Stimulated activated memory B cell treated with anti-CD40 and anti-IgM and Interleukin-4, amounts not matched to agents 10 μg/mL and 1 μg/mL and 100 μg/mL, for 72 hours (primary cell): Measurements from ENCODE around the gene MAN1C1.
"Not testable (repeated sequence)": the region's sequence is repeated elsewhere in the genome, so short reads cannot be mapped to it uniquely, and the experiment has no call there.

Source experiments
- ATAC-seq: fragments of 150-1000 bp; cut with Tn5 transposase; 2 replicates; pipeline ENCODE4 v1.10.0; 2021
- H3K27ac Mint-ChIP-seq: one replicate; pipeline ENCODE4 v1.8.0; 2022; ENCODE audit warnings: mild to moderate bottlenecking, mixed read lengths
- H3K27me3 Mint-ChIP-seq: one replicate; pipeline ENCODE4 v1.8.0; 2022; ENCODE audit warnings: mixed read lengths
- H3K36me3 Mint-ChIP-seq: one replicate; pipeline ENCODE4 v1.8.0; 2022; ENCODE audit warnings: mixed read lengths
- H3K4me1 Mint-ChIP-seq: one replicate; pipeline ENCODE4 v1.8.0; 2022; ENCODE audit warnings: mixed read lengths
- H3K4me3 Mint-ChIP-seq: one replicate; pipeline ENCODE4 v1.8.0; 2022; ENCODE audit warnings: mild to moderate bottlenecking, moderate library complexity, mixed read lengths
- H3K9me3 Mint-ChIP-seq: one replicate; pipeline ENCODE4 v1.8.0; 2022; ENCODE audit warnings: mixed read lengths

The MAN1C1 gene

GRCh38 chr1:25694167-25695007 is 77.8 kb downstream of the MAN1C1 start:
- Mint-ChIP-seq H3K27me3 (peaks cover 33% of the 10 kb centered on the region), H3K27ac (no peak overlapping the region), H3K36me3 (no peaks in the 10 kb centered on the region), H3K9me3 (no peaks in the 10 kb centered on the region), H3K4me1 (no peaks in the 10 kb centered on the region), H3K4me3 (no peak overlapping the region)
- no peak for ATAC-seq

GRCh38 chr1:25695090-25695770 is 78.6 kb downstream of the MAN1C1 start:
- H3K4me1 Mint-ChIP-seq = no peaks in the 10 kb centered on the region
- no peak overlapping the region for H3K27ac Mint-ChIP-seq
- peaks cover 35% of the 10 kb centered on the region for H3K27me3 Mint-ChIP-seq
- ATAC-seq = no peak
- no peaks in the 10 kb centered on the region for H3K36me3 Mint-ChIP-seq
- H3K4me3 Mint-ChIP-seq = no peak overlapping the region
- H3K9me3 Mint-ChIP-seq = no peaks in the 10 kb centered on the region

- H3K4me3 Mint-ChIP-seq = no peak overlapping the region
- H3K36me3 Mint-ChIP-seq = no peaks in the 10 kb centered on the region
- H3K9me3 Mint-ChIP-seq = no peaks in the 10 kb centered on the region
- H3K4me1 Mint-ChIP-seq = no peaks in the 10 kb centered on the region
- peaks cover 34% of the 10 kb centered on the region for H3K27me3 Mint-ChIP-seq
- no peak overlapping the region for H3K27ac Mint-ChIP-seq
- no peak for ATAC-seq
Measured at GRCh38 chr1:25695771-25696311, 79.2 kb downstream of the MAN1C1 start.

- peaks cover 32% of the 10 kb centered on the region for H3K27me3 Mint-ChIP-seq
- H3K36me3 Mint-ChIP-seq, H3K4me1 Mint-ChIP-seq: not testable (repeated sequence)
Measured at GRCh38 chr1:25696643-25697042, 80.1 kb downstream of the MAN1C1 start.

GRCh38 chr1:25697435-25698217 is 81.0 kb downstream of the MAN1C1 start:
- no peak for ATAC-seq
- H3K27me3 Mint-ChIP-seq = peaks cover 27% of the 10 kb centered on the region
- H3K36me3 Mint-ChIP-seq = no peaks in the 10 kb centered on the region
- H3K4me1 Mint-ChIP-seq = no peaks in the 10 kb centered on the region
- H3K4me3 Mint-ChIP-seq = no peak overlapping the region
- no peaks in the 10 kb centered on the region for H3K9me3 Mint-ChIP-seq
- no peak overlapping the region for H3K27ac Mint-ChIP-seq

More at GRCh38 chr1:25696643-25697042, 80.1 kb downstream of the MAN1C1 start:
- not testable (repeated sequence) for H3K27ac Mint-ChIP-seq, ATAC-seq, H3K4me3 Mint-ChIP-seq, H3K9me3 Mint-ChIP-seq

GRCh38 chr1:25698252-25698651 is 81.7 kb downstream of the MAN1C1 start:
- Mint-ChIP-seq H3K9me3 (no peaks in the 10 kb centered on the region), H3K4me1 (no peaks in the 10 kb centered on the region), H3K27ac (no peak overlapping the region), H3K4me3 (no peak overlapping the region), H3K36me3 (no peaks in the 10 kb centered on the region), H3K27me3 (peaks cover 24% of the 10 kb centered on the region)
- no peak for ATAC-seq

GRCh38 chr1:25699059-25699458 is 82.5 kb downstream of the MAN1C1 start:
- not testable (repeated sequence) for H3K36me3 Mint-ChIP-seq, H3K9me3 Mint-ChIP-seq, H3K4me3 Mint-ChIP-seq, H3K4me1 Mint-ChIP-seq, ATAC-seq, H3K27ac Mint-ChIP-seq
- peaks cover 24% of the 10 kb centered on the region for H3K27me3 Mint-ChIP-seq

- no peak overlapping the region for H3K27ac Mint-ChIP-seq
- no peaks in the 10 kb centered on the region for H3K36me3 Mint-ChIP-seq
- ATAC-seq = no peak
- H3K4me3 Mint-ChIP-seq = no peak overlapping the region
- no peaks in the 10 kb centered on the region for H3K9me3 Mint-ChIP-seq
- H3K27me3 Mint-ChIP-seq = peaks cover 24% of the 10 kb centered on the region
- H3K4me1 Mint-ChIP-seq = no peaks in the 10 kb centered on the region
Measured at GRCh38 chr1:25699500-25700143, 83.0 kb downstream of the MAN1C1 start.

- no peaks in the 10 kb centered on the region for H3K36me3 Mint-ChIP-seq
- peaks cover 24% of the 10 kb centered on the region for H3K27me3 Mint-ChIP-seq
- ATAC-seq = no peak
- H3K9me3 Mint-ChIP-seq = no peaks in the 10 kb centered on the region
- H3K27ac Mint-ChIP-seq = no peak overlapping the region
- no peaks in the 10 kb centered on the region for H3K4me1 Mint-ChIP-seq
- no peak overlapping the region for H3K4me3 Mint-ChIP-seq
Measured at GRCh38 chr1:25700144-25700523, 83.5 kb downstream of the MAN1C1 start.

- no peak for ATAC-seq
- Mint-ChIP-seq H3K36me3 (no peaks in the 10 kb centered on the region), H3K4me1 (no peaks in the 10 kb centered on the region), H3K4me3 (no peak overlapping the region), H3K27me3 (peaks cover 24% of the 10 kb centered on the region), H3K27ac (no peak overlapping the region), H3K9me3 (no peaks in the 10 kb centered on the region)
Measured at GRCh38 chr1:25700626-25701025, 84.0 kb downstream of the MAN1C1 start.

GRCh38 chr1:25701030-25701785 is 84.6 kb downstream of the MAN1C1 start:
- H3K36me3 Mint-ChIP-seq = no peaks in the 10 kb centered on the region
- H3K4me1 Mint-ChIP-seq = no peaks in the 10 kb centered on the region
- peaks cover 28% of the 10 kb centered on the region for H3K27me3 Mint-ChIP-seq
- no peak overlapping the region for H3K27ac Mint-ChIP-seq
- no peak for ATAC-seq
- H3K4me3 Mint-ChIP-seq = no peak overlapping the region
- H3K9me3 Mint-ChIP-seq = no peaks in the 10 kb centered on the region

GRCh38 chr1:25702101-25702775 is 85.6 kb downstream of the MAN1C1 start:
- no peaks in the 10 kb centered on the region for H3K9me3 Mint-ChIP-seq
- H3K27ac Mint-ChIP-seq = no peak overlapping the region
- H3K4me3 Mint-ChIP-seq = no peak overlapping the region
- no peaks in the 10 kb centered on the region for H3K4me1 Mint-ChIP-seq
- no peak for ATAC-seq
- peaks cover 34% of the 10 kb centered on the region for H3K27me3 Mint-ChIP-seq
- H3K36me3 Mint-ChIP-seq = no peaks in the 10 kb centered on the region

- Mint-ChIP-seq H3K4me3 (no peak overlapping the region), H3K36me3 (no peaks in the 10 kb centered on the region), H3K9me3 (no peaks in the 10 kb centered on the region), H3K27me3 (peaks cover 28% of the 10 kb centered on the region), H3K4me1 (no peaks in the 10 kb centered on the region), H3K27ac (no peak overlapping the region)
- no peak for ATAC-seq
Measured at GRCh38 chr1:25703041-25703440, 86.5 kb downstream of the MAN1C1 start.
